PFSK-1 (cell line): ENCODE measurements around the gene IGSF9.

Source experiments
- POLR2AphosphoS5 ChIP-seq: IDR thresholded peaks from 2 replicates; pipeline ENCODE4 v1.6.1; 2012; ENCODE audit warnings: low read depth, mild to moderate bottlenecking, control low read depth, low read length, moderate library complexity
- REST ChIP-seq, 2 experiments: IDR thresholded peaks; 2 replicates each; pipeline versions ENCODE4 v1.6.1 to v1.8.0; 2011 to 2012; ENCODE audit warnings: low read depth in 2 of 2, low read length in 2 of 2, control low read depth in 1 of 2, inconsistent platforms in 1 of 2, mild to moderate bottlenecking in 1 of 2, moderate library complexity in 1 of 2; ENCODE audit not compliant: insufficient read depth in 1 of 2

- TF ChIP-seq REST (IDR thresholded peaks at IDR 0.05; ENCODE audit: insufficient read depth in 1 of 2, low read depth in 2 of 2, low read length in 2 of 2) (no peak), POLR2AphosphoS5 (no peak)
Observed at GRCh38 chr1:159924791-159925718, 20.4 kb downstream of the IGSF9 start, which contains the start of gene TAGLN2.
